Lower leg skin (tissue), 3 donors: ENCODE measurements around the gene HKDC1.

ENCODE experiments used
- CTCF ChIP-seq, 3 donors: fragments of 450-650 bp; IDR thresholded peaks; one replicate each; pipeline ENCODE4 v1.5.1; 2016; ENCODE audit warnings: antibody characterized with exemption in 3 of 3, mild to moderate bottlenecking in 3 of 3, moderate library complexity in 2 of 3
- POLR2A ChIP-seq, 2 donors: fragments of 450-650 bp; IDR thresholded peaks; one replicate each; pipeline ENCODE4 v1.6.1; 2016 to 2017; ENCODE audit warnings: antibody characterized with exemption in 2 of 2, mild to moderate bottlenecking in 1 of 2, moderate library complexity in 1 of 2

DNA sequence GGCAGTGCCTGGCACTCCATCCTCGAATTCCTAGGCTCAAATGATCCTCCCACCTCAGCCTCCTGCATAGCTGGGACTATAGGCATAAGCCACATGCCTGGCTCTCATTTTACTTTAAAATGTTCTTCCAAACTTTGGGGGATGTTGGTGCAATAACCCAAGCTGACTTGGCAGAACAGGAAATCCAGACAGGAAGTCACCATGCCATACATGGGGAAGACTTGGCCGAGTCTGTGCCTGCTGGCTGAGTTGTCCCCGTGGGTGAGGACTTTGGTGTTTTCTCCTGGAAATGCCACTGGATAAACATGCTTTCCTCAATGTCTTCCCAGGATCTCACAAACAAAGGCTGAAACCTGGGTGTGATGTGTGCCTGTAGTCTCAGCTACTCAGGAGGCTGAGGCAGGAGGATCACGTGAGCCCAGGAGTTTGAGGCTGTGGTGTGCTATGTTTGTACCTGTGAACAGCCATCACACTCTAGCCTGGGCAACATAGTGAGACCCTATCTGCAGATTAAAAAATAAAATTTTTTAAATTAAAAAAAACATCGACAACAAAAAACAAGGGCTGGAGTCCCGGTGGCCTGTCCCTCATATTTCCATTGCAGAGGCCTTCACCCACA lies 19.8 kb downstream of the HKDC1 start:
- TF ChIP-seq CTCF (IDR thresholded peaks at IDR 0.05) (no peak), POLR2A (IDR thresholded peaks at IDR 0.05) (no peak)
